ENCODE measurements around the gene ANO9.

Gene ANO9

DNA sequence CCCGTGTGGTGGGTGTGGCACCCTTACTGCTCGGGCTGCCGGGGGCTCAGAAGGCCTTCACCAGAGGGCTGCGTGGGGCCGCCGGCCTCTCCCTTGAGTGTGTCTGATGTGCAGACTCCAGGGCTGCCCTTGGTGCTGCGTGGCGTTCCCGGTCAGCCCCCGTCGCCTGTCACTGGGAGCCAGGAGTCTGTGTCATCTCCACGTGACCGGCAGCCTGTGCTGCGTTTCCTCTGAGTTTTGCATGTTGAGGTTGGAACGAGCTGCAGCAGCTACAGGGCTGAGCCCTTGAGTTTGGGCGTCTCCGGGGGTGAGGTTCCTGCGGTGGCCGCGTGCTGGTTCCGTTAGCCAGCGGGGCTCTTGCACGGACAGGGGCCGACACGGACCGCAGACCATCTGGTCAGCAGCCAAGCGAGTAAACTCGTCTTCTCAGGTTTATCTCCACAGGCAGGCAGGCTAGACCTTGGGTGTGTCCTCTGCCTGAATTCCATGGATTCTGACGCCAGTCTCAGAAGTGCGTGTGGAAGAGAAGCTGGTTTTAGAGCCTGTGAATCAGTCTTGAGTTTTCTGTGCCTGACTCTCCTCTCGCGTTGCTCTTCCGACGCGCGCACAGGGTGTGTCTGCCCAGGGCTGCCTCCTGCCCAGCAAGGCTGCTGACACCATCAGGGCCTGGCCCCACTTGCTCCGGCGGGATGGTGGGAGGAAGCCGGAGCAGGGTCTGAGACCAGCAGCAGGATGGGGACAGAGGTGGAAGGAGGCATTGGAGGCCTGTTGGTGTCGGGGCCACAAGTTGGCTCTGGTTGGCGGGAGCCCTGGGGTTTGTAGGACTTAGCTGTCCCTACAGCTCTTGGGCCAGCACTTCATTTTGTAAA is 18.8 kb upstream of the ANO9 start:
- no peak for TF ChIP-seq CTCF (IDR thresholded peaks at IDR 0.05)

DNA sequence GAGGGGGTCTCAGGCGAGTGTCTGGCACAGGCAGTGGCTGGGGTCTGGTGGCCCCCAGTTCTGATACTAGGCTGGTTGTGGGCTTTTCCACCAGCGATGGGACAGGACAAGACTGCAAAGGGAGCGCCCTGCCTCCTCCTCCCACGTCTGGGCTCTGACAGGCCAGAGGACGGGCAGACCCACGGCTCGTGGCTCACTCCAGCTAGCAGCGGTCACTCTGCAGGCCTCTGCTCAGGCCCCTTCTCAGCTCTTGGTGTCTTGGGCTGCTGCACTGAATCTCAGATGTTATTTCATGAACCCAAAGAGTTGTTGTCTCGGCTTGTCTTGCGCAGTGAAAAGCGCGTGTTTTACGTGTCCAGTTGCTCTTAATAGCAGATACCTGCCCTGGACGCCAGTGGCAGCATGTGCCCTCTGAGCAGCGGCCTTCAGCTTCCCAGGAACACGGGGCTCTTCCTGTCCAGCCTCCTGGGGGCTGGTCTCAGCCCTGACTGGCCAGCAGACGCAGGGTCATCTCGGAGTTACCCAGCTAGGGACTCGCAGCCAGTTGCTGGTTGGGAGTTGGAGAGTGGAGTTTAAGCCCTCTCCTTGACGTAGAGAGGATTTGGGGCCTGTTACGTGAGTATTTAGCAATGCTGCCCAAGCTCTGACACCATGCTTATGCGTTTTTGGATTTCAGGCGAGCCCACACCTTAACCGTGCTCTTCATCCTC is 17.9 kb upstream of the ANO9 start:
- no peak for TF ChIP-seq CTCF (IDR thresholded peaks at IDR 0.05)

DNA sequence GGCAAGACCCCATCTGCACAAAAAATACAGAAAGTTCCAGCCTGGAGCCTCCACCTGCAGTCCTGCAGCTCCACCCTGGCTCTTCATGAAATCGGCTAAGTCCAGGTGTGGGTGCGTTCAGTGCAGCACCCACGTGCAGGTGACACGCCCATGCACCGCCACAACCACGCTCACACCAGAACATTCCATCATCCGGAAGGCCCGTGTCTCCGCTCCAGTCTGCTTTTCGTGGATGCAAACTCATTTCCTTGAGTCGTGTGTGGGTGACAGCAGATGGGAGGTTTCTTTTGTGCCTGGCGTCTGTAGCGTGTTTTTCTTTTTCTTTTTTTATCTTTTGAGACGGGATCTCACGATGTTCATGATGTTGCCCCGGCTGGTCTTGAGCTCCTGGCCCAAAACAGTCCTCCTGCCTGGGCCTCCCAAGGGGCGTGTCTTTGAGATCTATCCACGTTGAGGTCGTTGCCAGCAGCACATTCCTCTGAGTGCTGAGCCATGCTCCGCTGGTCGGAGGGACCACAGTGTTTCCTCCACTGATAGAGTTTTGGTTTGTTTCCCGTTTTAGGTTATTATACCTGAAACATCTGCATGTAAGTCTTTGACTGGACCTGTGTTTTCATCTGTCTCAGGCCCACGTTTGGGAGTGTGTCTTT is 15.4 kb upstream of the ANO9 start:
- TF ChIP-seq CTCF (IDR thresholded peaks at IDR 0.05): no peak

DNA sequence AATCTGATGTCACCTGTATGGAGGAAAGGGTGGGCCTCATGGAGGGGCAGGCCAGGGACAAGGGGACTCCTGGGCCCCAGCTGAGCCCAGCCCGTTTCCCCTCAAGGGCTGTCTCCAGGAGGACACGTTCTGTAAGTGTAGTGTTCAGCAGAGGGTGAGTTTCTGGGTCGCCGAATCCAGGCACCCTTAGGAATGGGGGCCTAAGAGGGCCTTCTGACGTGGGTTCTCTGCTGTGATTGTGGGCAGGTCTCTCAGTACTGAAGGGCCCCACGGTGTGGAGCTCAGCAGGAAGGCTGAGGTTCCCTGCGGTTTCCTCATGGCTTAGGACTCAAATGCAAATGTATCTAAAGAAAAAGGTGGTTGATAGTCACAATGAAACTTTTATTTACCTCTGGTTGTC is 14.7 kb upstream of the ANO9 start:
- TF ChIP-seq CTCF (IDR thresholded peaks at IDR 0.05): no peak

GRCh38 chr11:455566-456147 is 13.8 kb upstream of the ANO9 start:
- TF ChIP-seq CTCF (IDR thresholded peaks at IDR 0.05): no peak

GRCh38 chr11:454801-455565 is 13.2 kb upstream of the ANO9 start:
- no peak for TF ChIP-seq CTCF (IDR thresholded peaks at IDR 0.05)

DNA sequence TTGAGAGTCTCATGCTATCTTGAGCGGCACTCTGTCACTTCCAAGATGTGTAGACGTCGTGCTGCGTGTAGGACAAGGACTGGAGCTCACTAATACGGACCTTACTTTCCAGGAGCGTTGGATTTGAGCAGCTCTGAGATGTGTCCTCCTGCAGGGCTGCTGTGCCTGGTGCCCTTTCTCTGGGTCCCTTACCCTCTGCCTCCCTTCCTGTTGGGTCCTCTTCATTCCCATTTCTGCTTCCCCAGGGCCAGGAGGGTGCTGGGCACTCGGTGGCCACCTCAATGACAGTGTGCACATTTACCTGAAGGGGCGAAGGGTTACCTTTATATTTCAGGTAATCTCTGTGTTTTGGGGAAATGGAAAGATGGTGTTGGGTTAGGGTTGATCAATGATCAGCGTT is 12.2 kb upstream of the ANO9 start:
- TF ChIP-seq CTCF (IDR thresholded peaks at IDR 0.05): no peak
